Muscle of back (tissue), 11 donors: ENCODE data around the gene CCDC167. TPM values are rescaled to one million over a fixed set of nuclear protein-coding genes. Genes with fewer than 3 reads are reported as not detected.
A peak's percentile ranks its signal among the peaks of the same experiment; 100 is the strongest.

ENCODE experiments used
- DNase-seq, 3 donors: peaks; one replicate each; pipeline versions ENCODE4 v3.0.0 to v3.0.0-alpha.2; 2013
- polyA plus RNA-seq, 10 donors: library from polyadenylated mRNA; unstranded; fragments of 120-200 nt; gene quantifications; one replicate each; pipeline ENCODE4 v1.2.1, GENCODE V29; 2013; ENCODE audit not compliant: insufficient read length in 10 of 10

Gene CCDC167
- polyA plus RNA-seq, 10 donors: 18.5 to 26.6 (median 22.0) TPM

DNA sequence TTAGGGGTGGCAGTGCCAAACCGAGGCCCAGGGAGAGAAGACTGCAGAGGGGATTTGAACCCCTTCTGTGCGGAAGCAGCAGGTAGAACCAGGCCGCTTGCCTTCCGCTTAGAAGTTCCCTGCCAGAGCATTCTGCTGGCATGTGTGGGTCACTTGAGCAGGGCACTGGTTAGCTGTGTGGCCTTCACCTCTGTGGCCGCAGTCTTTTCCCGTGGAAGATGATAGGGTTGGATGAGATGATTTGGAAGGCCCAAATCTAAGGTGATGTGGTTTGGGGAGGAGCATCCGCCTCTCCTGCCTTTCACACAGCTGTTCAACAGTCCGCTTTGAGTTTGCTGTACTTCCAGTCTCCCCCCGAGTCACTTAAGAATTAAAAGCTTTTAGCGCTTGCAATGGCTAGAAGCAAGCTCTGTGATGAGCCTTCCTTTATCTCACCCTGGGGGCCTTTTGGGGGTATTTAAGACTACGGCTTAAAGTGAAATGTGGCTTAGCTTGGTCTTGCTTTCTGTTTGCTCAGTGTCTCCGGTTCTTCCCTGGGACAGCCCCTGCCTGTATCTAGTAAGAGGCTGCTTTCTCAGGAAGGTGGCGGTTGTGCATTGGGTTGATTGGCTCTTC lies 65.9 kb downstream of the CCDC167 start:
- DNase-seq: peak; percentile 7 to 30 (median 16)

Other genes with a start within 250 kb of the CCDC167 start
- gene TBC1D22B, start 242.1 kb downstream of the CCDC167 start, polyA plus RNA-seq: 1 to 10 TPM; 5.7 to 7.9 (median 7.3) TPM
- gene TMEM217, start 241.7 kb downstream of the CCDC167 start, polyA plus RNA-seq: 1 to 10 TPM in 4 of 10 donors, under 1 TPM in 6; 0.37 to 1.3 (median 0.59) TPM
- gene RNF8, start 145.9 kb downstream of the CCDC167 start, polyA plus RNA-seq: 10 to 100 TPM; 13.0 to 22.1 (median 15.8) TPM
- gene CMTR1, start 66.7 kb downstream of the CCDC167 start, polyA plus RNA-seq: 10 to 100 TPM; 25.8 to 41.3 (median 29.2) TPM
- 10 to 100 TPM in 6 of 10 donors, 1 to 10 TPM in 4; 5.7 to 15.6 (median 11.2) TPM for gene MDGA1, start 198.0 kb upstream of the CCDC167 start, polyA plus RNA-seq